ENCODE results near the gene CMPK1.

The CMPK1 gene

DNA sequence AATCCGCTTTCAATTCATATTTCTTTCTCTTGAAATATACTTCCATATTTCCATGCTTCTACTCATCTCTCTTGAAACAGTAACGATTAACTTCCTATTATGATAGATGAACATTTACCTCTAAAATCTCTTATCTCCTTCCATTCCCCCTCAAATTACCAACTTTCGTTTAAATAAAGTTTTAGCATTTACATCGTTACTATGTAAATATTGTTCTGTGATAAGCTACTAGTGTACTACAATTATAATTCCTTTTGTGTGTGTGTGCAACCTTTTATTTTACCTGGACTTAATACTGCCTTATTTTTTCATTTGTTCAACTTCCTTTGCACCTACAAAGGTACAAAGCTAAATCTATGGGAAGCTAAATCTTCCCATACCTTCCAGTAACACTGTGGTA is 87.0 kb downstream of the CMPK1 start:
- DNase-seq (ENCODE audit: low read depth, low spot score) = no peak

- no peak for DNase-seq (ENCODE audit: low read depth, low spot score)
Observed at GRCh38 chr1:47423872-47424271, 90.3 kb downstream of the CMPK1 start.

GRCh38 chr1:47424336-47424982 is 90.9 kb downstream of the CMPK1 start:
- peak; percentile 73 for DNase-seq (ENCODE audit: low read depth, low spot score)
